CD4-positive, alpha-beta T cell (primary cell): ENCODE data around the gene PRMT7. TPM values are rescaled to one million over a fixed set of nuclear protein-coding genes. Genes with fewer than 3 reads are reported as not detected.

ENCODE experiments used
- ATAC-seq: fragments of 200-7000 bp; cut with Tn5 transposase; one replicate; pipeline ENCODE4 v1.10.0; 2022; ENCODE audit warnings: mild to moderate bottlenecking; ENCODE audit not compliant: poor library complexity
- CTCF ChIA-PET: fragments of 350-600 bp; sonication (Branson Sonifier 250); formaldehyde crosslinking; loops from one replicate; lab custom pipeline; 2021; ENCODE audit warnings: antibody characterized with exemption, inconsistent platforms; lab: Charles Lee
- POLR2A ChIA-PET: fragments of 350-600 bp; sonication (Branson Sonifier 250); formaldehyde crosslinking; loops from one replicate; lab custom pipeline; 2021; ENCODE audit warnings: antibody characterized with exemption, inconsistent platforms; lab: Charles Lee
- DNase-seq, 14 experiments: peaks; one replicate each; pipeline ENCODE4 v3.0.0-alpha.2; 2013 to 2020; ENCODE audit warnings: mixed read lengths in 2 of 14
- H3K27ac ChIP-seq, 2 donors: one replicate each; pipeline versions ENCODE4 v1.5.1 to v1.7.0; 2013; ENCODE audit warnings: low read length in 2 of 2, low read depth in 1 of 2, mild to moderate bottlenecking in 1 of 2
- H3K27me3 ChIP-seq, 2 experiments: 1 replicate in 1 of 2; 2 replicates in 1 of 2; pipeline versions ENCODE4 v1.6.1 to v1.7.0; 2013; ENCODE audit warnings: low read length in 2 of 2, control low read depth in 1 of 2, mild to moderate bottlenecking in 1 of 2, moderate library complexity in 1 of 2; ENCODE audit not compliant: insufficient read depth in 2 of 2, control insufficient read depth in 1 of 2
- H3K36me3 ChIP-seq: one replicate; pipeline ENCODE4 v1.6.1; 2013; ENCODE audit warnings: low read length, control low read depth; ENCODE audit not compliant: insufficient read depth
- H3K4me1 ChIP-seq: one replicate; pipeline ENCODE4 v1.6.1; 2013; ENCODE audit warnings: low read length, control low read depth; ENCODE audit not compliant: insufficient read depth
- H3K4me3 ChIP-seq: one replicate; pipeline ENCODE4 v1.5.1; 2013; ENCODE audit warnings: mild to moderate bottlenecking, low read length, moderate library complexity
- H3K9me3 ChIP-seq, 2 experiments: 1 replicate in 1 of 2; 2 replicates in 1 of 2; pipeline versions ENCODE4 v1.6.1 to v1.7.0; 2013; ENCODE audit warnings: low read length in 2 of 2, mild to moderate bottlenecking in 2 of 2, control low read depth in 1 of 2, moderate library complexity in 1 of 2; ENCODE audit not compliant: control insufficient read depth in 1 of 2, insufficient read depth in 1 of 2
- H3K27ac Mint-ChIP-seq: one replicate; pipeline ENCODE4 v1.8.0; 2020; ENCODE audit warnings: mixed read lengths
- H3K27me3 Mint-ChIP-seq: one replicate; pipeline ENCODE4 v1.8.0; 2021; ENCODE audit warnings: mixed read lengths
- H3K36me3 Mint-ChIP-seq: one replicate; pipeline ENCODE4 v1.8.0; 2021; ENCODE audit warnings: low read depth, mixed read lengths
- H3K4me1 Mint-ChIP-seq: one replicate; pipeline ENCODE4 v1.8.0; 2021; ENCODE audit warnings: low read depth, mixed read lengths
- H3K4me3 Mint-ChIP-seq: one replicate; pipeline ENCODE4 v1.8.0; 2020; ENCODE audit warnings: mild to moderate bottlenecking, mixed read lengths
- H3K9me3 Mint-ChIP-seq: one replicate; pipeline ENCODE4 v1.8.0; 2020; ENCODE audit warnings: mixed read lengths
- intact Hi-C, 2 experiments: fragments of 100-400 bp; cut with DNase I in 1 of 2; cut with micrococcal nuclease in 1 of 2; formaldehyde crosslinking; loops; one replicate each; pipeline versions ENCODE4 v1.15.1 to v1.9.0; 2023 to 2025; cut with DNase I, micrococcal nuclease
- total RNA-seq, 174 experiments: library from RNA in 2 of 174; stranded (reverse) in 2 of 174; gene quantifications; one replicate each; pipeline ENCODE4 v1.2.3 and lab custom pipeline; 2021 to 2026
- TF ChIP-seq, protein P1 (sequence below): fragments of 200-600 bp; IDR thresholded peaks from one replicate; pipeline ENCODE4 v1.8.0; 2022; ENCODE audit warnings: antibody characterized with exemption, mild to moderate bottlenecking

The PRMT7 gene
- total RNA-seq, 2 experiments from 2014 or later = 46.3 to 51.0 TPM

DNA sequence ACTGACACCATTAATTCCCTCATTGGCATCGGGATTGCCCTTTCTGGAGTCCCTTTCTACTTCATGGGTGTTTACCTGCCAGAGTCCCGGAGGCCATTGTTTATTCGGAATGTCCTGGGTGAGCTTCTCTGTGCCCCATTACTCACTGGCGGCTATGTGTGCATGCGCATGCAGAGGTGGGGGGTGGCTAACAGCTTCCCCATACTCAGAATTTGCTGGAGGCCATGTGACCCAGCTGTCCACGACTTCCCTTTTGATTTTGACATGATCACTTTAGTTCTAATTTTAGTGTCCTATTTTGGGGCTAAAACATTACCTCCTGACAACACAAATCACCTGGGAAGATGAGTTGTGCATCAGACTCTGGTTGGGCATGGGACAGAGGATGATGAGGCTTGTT is 14.1 kb upstream of the PRMT7 start:
- no peak for ATAC-seq
- no peak for DNase-seq
- POLR2A ChIA-PET = interaction anchor here (1.1 to 1.7 kb wide), 3 partner anchors 9 to 32 kb away, joined by 4 to 5 read pairs (median 5); partner anchors contain the start of gene SLC7A6
- Histone ChIP-seq H3K27me3 (no peaks in the 10 kb centered on the region), H3K36me3 (peaks cover 98% of the 10 kb centered on the region), H3K4me1 (peaks cover 33% of the 10 kb centered on the region), H3K4me3 (no peak overlapping the region), H3K9me3 (no peaks in the 10 kb centered on the region), H3K27ac (no peak overlapping the region)
- Mint-ChIP-seq H3K27me3 (no peaks in the 10 kb centered on the region), H3K4me1 (peaks cover 53% of the 10 kb centered on the region), H3K27ac (peak overlapping the region; percentile 43), H3K36me3 (peaks cover 97% of the 10 kb centered on the region), H3K9me3 (no peaks in the 10 kb centered on the region), H3K4me3 (no peak overlapping the region)
- TF ChIP-seq, protein P1, sequence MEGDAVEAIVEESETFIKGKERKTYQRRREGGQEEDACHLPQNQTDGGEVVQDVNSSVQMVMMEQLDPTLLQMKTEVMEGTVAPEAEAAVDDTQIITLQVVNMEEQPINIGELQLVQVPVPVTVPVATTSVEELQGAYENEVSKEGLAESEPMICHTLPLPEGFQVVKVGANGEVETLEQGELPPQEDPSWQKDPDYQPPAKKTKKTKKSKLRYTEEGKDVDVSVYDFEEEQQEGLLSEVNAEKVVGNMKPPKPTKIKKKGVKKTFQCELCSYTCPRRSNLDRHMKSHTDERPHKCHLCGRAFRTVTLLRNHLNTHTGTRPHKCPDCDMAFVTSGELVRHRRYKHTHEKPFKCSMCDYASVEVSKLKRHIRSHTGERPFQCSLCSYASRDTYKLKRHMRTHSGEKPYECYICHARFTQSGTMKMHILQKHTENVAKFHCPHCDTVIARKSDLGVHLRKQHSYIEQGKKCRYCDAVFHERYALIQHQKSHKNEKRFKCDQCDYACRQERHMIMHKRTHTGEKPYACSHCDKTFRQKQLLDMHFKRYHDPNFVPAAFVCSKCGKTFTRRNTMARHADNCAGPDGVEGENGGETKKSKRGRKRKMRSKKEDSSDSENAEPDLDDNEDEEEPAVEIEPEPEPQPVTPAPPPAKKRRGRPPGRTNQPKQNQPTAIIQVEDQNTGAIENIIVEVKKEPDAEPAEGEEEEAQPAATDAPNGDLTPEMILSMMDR = no peak
- CTCF ChIA-PET = interaction anchor here (0.9 to 23.0 kb wide), 2 partner anchors 32 to 33 kb away, joined by 3 to 278 read pairs; partner anchors contain the start of gene SLC7A6
- intact Hi-C loops = no loop called here

DNA sequence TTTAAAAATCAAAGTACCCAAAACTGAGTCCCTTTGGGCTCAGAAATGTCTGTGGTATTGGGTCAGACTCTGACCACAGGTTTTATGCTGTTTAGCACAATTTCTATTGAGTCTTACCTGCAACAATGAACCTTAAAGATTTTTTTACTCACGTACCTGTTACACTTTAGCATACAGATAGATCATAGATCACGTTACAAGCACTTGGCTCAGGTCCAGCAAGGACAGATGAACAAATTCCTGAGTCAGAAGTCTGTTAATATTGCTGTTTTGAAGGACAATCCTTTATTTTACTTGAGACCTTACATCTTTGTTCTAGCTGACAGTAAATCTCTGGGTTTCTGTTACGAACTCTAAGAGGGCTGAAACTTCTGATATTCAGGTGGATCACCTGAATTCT is 12.9 kb upstream of the PRMT7 start:
- ATAC-seq (no peak), DNase-seq (no peak)
- no peak overlapping the region for H3K27ac ChIP-seq
- Mint-ChIP-seq H3K36me3 (peaks cover 97% of the 10 kb centered on the region), H3K27me3 (no peaks in the 10 kb centered on the region), H3K4me1 (peaks cover 52% of the 10 kb centered on the region), H3K9me3 (no peaks in the 10 kb centered on the region), H3K4me3 (no peak overlapping the region), H3K27ac (peak overlapping the region; percentile 43)
- TF ChIP-seq, protein P1 = no peak
- no peaks in the 10 kb centered on the region for H3K9me3 ChIP-seq
- H3K4me3 ChIP-seq = no peak overlapping the region
- H3K27me3 ChIP-seq = no peaks in the 10 kb centered on the region
- peaks cover 98% of the 10 kb centered on the region for H3K36me3 ChIP-seq
- intact Hi-C loops = no loop called here
- ChIA-PET POLR2A (interaction anchor here (0.9 to 3.5 kb wide), 3 partner anchors 7 to 178 kb away, joined by 3 to 25 read pairs (median 3); no protein-coding TSS in a partner anchor), CTCF (interaction anchor here (1.6 to 23.0 kb wide), 2 partner anchors 12 to 35 kb away, joined by 6 to 278 read pairs; partner anchors contain the start of gene SLC7A6)
- peaks cover 22% of the 10 kb centered on the region for H3K4me1 ChIP-seq

DNA sequence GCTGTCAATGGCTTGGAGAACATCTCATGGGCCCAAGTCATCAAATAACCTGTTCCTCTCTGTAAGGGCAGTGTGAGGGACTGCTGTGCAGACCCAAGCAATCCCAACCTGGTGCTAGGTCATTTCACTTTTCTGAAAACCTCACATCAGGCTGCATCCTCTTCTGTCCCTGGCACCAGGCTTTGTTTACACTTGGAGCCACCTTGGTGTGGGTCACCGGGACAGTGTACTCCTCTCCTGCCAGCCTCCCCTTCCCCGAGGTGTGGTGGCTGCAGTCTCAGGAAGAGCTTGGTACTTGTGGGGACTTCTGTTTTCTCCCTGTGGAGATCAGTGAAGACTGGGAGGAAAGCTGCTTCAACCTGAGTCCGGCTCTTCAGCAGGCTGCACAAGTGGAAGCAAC is 12.5 kb upstream of the PRMT7 start:
- TF ChIP-seq, protein P1 = no peak
- H3K36me3 ChIP-seq = peaks cover 96% of the 10 kb centered on the region
- H3K9me3 ChIP-seq = no peaks in the 10 kb centered on the region
- ChIA-PET CTCF (interaction anchor here (1.2 to 23.0 kb wide), 3 partner anchors 13 to 35 kb away, joined by 3 to 278 read pairs (median 6); partner anchors contain the start of gene SLC7A6), POLR2A (interaction anchor here (0.9 to 3.5 kb wide), 3 partner anchors 8 to 178 kb away, joined by 3 to 25 read pairs (median 3); no protein-coding TSS in a partner anchor)
- H3K27me3 ChIP-seq = no peaks in the 10 kb centered on the region
- Mint-ChIP-seq H3K36me3 (peaks cover 97% of the 10 kb centered on the region), H3K27me3 (no peaks in the 10 kb centered on the region), H3K9me3 (no peaks in the 10 kb centered on the region), H3K27ac (peak overlapping the region; percentile 43), H3K4me1 (peaks cover 50% of the 10 kb centered on the region), H3K4me3 (no peak overlapping the region)
- no peak overlapping the region for H3K4me3 ChIP-seq
- intact Hi-C loops = no loop called here
- ATAC-seq (no peak), DNase-seq (no peak)
- no peak overlapping the region for H3K27ac ChIP-seq
- peaks cover 20% of the 10 kb centered on the region for H3K4me1 ChIP-seq
